HepG2 (cell line): Measurements from ENCODE around the gene LCN2. TPM values are rescaled to one million over a fixed set of nuclear protein-coding genes. Genes with fewer than 3 reads are reported as not detected.
A peak's percentile ranks its signal among the peaks of the same experiment; 100 is the strongest.

Experiments
- ATAC-seq: fragments of 200-7000 bp; cut with Tn5 transposase; 3 replicates; pipeline ENCODE4 v1.9.1; 2020; ENCODE audit warnings: mild to moderate bottlenecking, moderate library complexity
- BruUV-seq: library from RNA; stranded (reverse); fragments of 400-500 nt; replicated peaks from 2 replicates; lab custom pipeline; 2021; lab: Mats Ljungman, UMichigan
- CTCF ChIA-PET: fragments of 300-600 bp; formaldehyde crosslinking; extraction: SDS; loops from one replicate; lab custom pipeline; 2021; ENCODE audit warnings: low total read pairs, inconsistent platforms, low intra/inter-chr PET ratio; lab: Yijun Ruan, JAX
- POLR2A ChIA-PET: fragments of 350-600 bp; sonication (Branson Sonifier 250); formaldehyde crosslinking; loops from one replicate; lab custom pipeline; 2020; ENCODE audit warnings: antibody characterized with exemption, inconsistent platforms; lab: Yijun Ruan, JAX
- DNase-seq: peaks from one replicate; pipeline ENCODE4 v3.0.0-alpha.2; 2015; ENCODE audit warnings: low spot score
- FAIRE-seq: peaks from 3 replicates; lab custom pipeline; 2011; peaks lifted over from hg19 to GRCh38; lab: Jason Lieb, UNC
- H2AFZ ChIP-seq: one replicate; pipeline ENCODE4 v1.6.1; 2011; ENCODE audit warnings: low read length, inconsistent platforms
- H3K27ac ChIP-seq: fragments of 300-600 bp; 3 replicates; pipeline ENCODE4 v1.8.0; 2011; ENCODE audit warnings: mixed run types, mild to moderate bottlenecking, mixed read lengths, low read length, inconsistent platforms; ENCODE audit not compliant: insufficient read depth; ENCODE audit errors: extremely low read length
- H3K27me3 ChIP-seq, 2 experiments: fragments of 200-600 bp in 1 of 2; 2 replicates in 1 of 2; 3 replicates in 1 of 2; pipeline versions ENCODE4 v1.6.0 to v1.8.0; 2011; ENCODE audit warnings: low read length in 2 of 2, mild to moderate bottlenecking in 2 of 2, moderate library complexity in 2 of 2, inconsistent platforms in 1 of 2; ENCODE audit not compliant: insufficient read depth in 2 of 2, control insufficient read depth in 1 of 2
- H3K36me3 ChIP-seq, 2 experiments: fragments of 200-600 bp in 1 of 2; replicated peaks in 1 of 2; 2 replicates in 1 of 2; 3 replicates in 1 of 2; pipeline versions ENCODE4 v1.5.1 to v1.8.0; 2011; ENCODE audit warnings: low read length in 2 of 2, inconsistent platforms in 1 of 2; ENCODE audit not compliant: insufficient read depth in 2 of 2, control insufficient read depth in 1 of 2
- H3K4me1 ChIP-seq: 2 replicates; pipeline ENCODE4 v1.5.1; 2012; ENCODE audit warnings: low read length, inconsistent platforms; ENCODE audit not compliant: insufficient read depth
- H3K4me2 ChIP-seq: 2 replicates; pipeline ENCODE4 v1.6.0; 2011; ENCODE audit warnings: low read depth, low read length, inconsistent platforms
- H3K4me3 ChIP-seq, 3 experiments: fragments of 200-600 bp in 1 of 3; sonication (generic), shearing (Covaris generic) in 1 of 3; replicated peaks in 1 of 3; 2 replicates each; pipeline ENCODE4 v1.5.1; 2011 to 2016; ENCODE audit warnings: low read length in 3 of 3, inconsistent platforms in 2 of 3, low read depth in 2 of 3, mild to moderate bottlenecking in 2 of 3, control low read depth in 1 of 3, mixed read lengths in 1 of 3; ENCODE audit not compliant: insufficient read depth in 1 of 3
- H3K79me2 ChIP-seq: one replicate; pipeline ENCODE4 v1.6.1; 2011; ENCODE audit warnings: low read length, inconsistent platforms; ENCODE audit not compliant: insufficient read depth
- H3K9ac ChIP-seq: 2 replicates; pipeline ENCODE4 v1.6.0; 2011; ENCODE audit warnings: mild to moderate bottlenecking, low read depth, low read length, inconsistent platforms; ENCODE audit not compliant: insufficient read depth
- H3K9me3 ChIP-seq: 2 replicates; pipeline ENCODE4 v1.5.1; 2012; ENCODE audit warnings: mild to moderate bottlenecking, low read length
- H4K20me1 ChIP-seq: 2 replicates; pipeline ENCODE4 v1.6.0; 2011; ENCODE audit warnings: inconsistent platforms, mild to moderate bottlenecking, low read length, moderate library complexity; ENCODE audit not compliant: insufficient read depth
- ATF7-NPFF ChIP-seq: sonication (generic); formaldehyde crosslinking; IDR thresholded peaks from 2 replicates; pipeline ENCODE4 v1.8.1; 2023; ENCODE audit warnings: mild to moderate bottlenecking, low read depth, missing genetic modification reagents, moderate library complexity
- CSRNP1 ChIP-seq: sonication (generic); formaldehyde crosslinking; IDR thresholded peaks from 2 replicates; pipeline ENCODE4 v1.8.1; 2023; ENCODE audit warnings: mild to moderate bottlenecking, missing genetic modification reagents
- REST ChIP-seq, 2 experiments: IDR thresholded peaks; 2 replicates each; pipeline ENCODE4 v1.6.1; 2011 to 2012; ENCODE audit warnings: low read length in 2 of 2, borderline replicate concordance in 1 of 2, low read depth in 1 of 2, mild to moderate bottlenecking in 1 of 2, moderate library complexity in 1 of 2
- SNAI1 ChIP-seq: sonication (generic); formaldehyde crosslinking; IDR thresholded peaks from 2 replicates; pipeline ENCODE4 v1.5.0; 2020; ENCODE audit warnings: mild to moderate bottlenecking, missing genetic modification reagents, borderline replicate concordance
- SP5 ChIP-seq: IDR thresholded peaks from 2 replicates; pipeline ENCODE4 v1.6.1; 2016; ENCODE audit warnings: low read depth, borderline replicate concordance
- TAF15 ChIP-seq: fragments of 200-400 bp; formaldehyde crosslinking; IDR thresholded peaks from one replicate; pipeline ENCODE4 v1.6.1; 2018; ENCODE audit warnings: mild to moderate bottlenecking, low read depth, low read length; ENCODE audit not compliant: poor library complexity, severe bottlenecking
- THAP7 ChIP-seq: sonication (generic); formaldehyde crosslinking; IDR thresholded peaks from 2 replicates; pipeline ENCODE4 v1.8.1; 2023; ENCODE audit warnings: mild to moderate bottlenecking, missing genetic modification reagents
- TIGD3 ChIP-seq: sonication (generic); formaldehyde crosslinking; IDR thresholded peaks from 2 replicates; pipeline ENCODE4 v1.5.1; 2020; ENCODE audit warnings: mild to moderate bottlenecking, missing genetic modification reagents, borderline replicate concordance
- ZBTB38 ChIP-seq: sonication (generic); formaldehyde crosslinking; IDR thresholded peaks from 2 replicates; pipeline ENCODE4 v1.5.1; 2020; ENCODE audit warnings: mild to moderate bottlenecking, missing genetic modification reagents
- ZNF329 ChIP-seq: sonication (generic); formaldehyde crosslinking; IDR thresholded peaks from 2 replicates; pipeline ENCODE4 v1.9.0; 2021; ENCODE audit warnings: low read depth, mild to moderate bottlenecking, missing genetic modification reagents
- ZNF34 ChIP-seq: sonication (generic); formaldehyde crosslinking; IDR thresholded peaks from 2 replicates; pipeline ENCODE4 v1.4.0; 2020; ENCODE audit warnings: mild to moderate bottlenecking, missing genetic modification reagents, borderline replicate concordance
- ZNF451 ChIP-seq: sonication (generic); formaldehyde crosslinking; IDR thresholded peaks from 2 replicates; pipeline ENCODE4 v1.5.0; 2020; ENCODE audit warnings: mild to moderate bottlenecking, missing genetic modification reagents
- ZNF776 ChIP-seq: sonication (generic); formaldehyde crosslinking; IDR thresholded peaks from 2 replicates; pipeline ENCODE4 v1.4.0; 2020; ENCODE audit warnings: mild to moderate bottlenecking, missing genetic modification reagents
- WGBS: methylation state at CpG from one replicate; pipeline ENCODE4 v1.1.6; 2017; ENCODE audit warnings: low lambda C conversion rate; 5-methylcytosine and 5-hydroxymethylcytosine counted together
- in situ Hi-C: cut with HindIII; loops from 2 replicates; pipeline ENCODE4 v1.10.0; 2017; ENCODE audit warnings: low pct_unique_long_range_greater_than_20kb; ENCODE audit not compliant: extremely low pct_ligation_motif_present
- intact Hi-C: fragments of 100-400 bp; cut with micrococcal nuclease; formaldehyde crosslinking; loops from one replicate; pipeline ENCODE4 v1.10.0; 2022; ENCODE audit not compliant: unreplicated experiment
- polyA plus RNA-seq, 8 experiments: library from polyadenylated mRNA; depleted of rRNA in 3 of 8; stranded (reverse) in 7 of 8; unstranded in 1 of 8; fragments of >200 nt; fragmentation: Illumina TruSeq in 4 of 8; extraction: Trizol in 4 of 8; gene quantifications; 2 replicates each; pipeline versions ENCODE4 v1.2.1 to v1.2.3, GENCODE V29; 2011 to 2016; ENCODE audit warnings: low read depth in 4 of 8, missing spikeins in 1 of 8, mixed read lengths in 1 of 8; ENCODE audit not compliant: insufficient read depth in 1 of 8
- total RNA-seq, 5 experiments: library from RNA; depleted of rRNA; stranded (reverse); fragments of >200 nt; fragmentation: Illumina TruSeq; extraction: Trizol; gene quantifications; 2 replicates each; pipeline ENCODE4 v1.2.3, GENCODE V29; 2016; ENCODE audit warnings: low read depth in 1 of 5

The LCN2 gene
- total and polyA plus RNA-seq, 2 of the 13 experiments (the other 11 are each of a cell fraction or from before 2014, with no cell fraction given): 0.38 to 1.4 TPM

- TSS peak; percentile 48 for BruUV-seq
- peak overlapping the region in 2 of 3 experiments; percentile 6 to 49; a peak in 3 of 6 replicates for H3K4me3 ChIP-seq
- peak; percentile 2; the same call in 1 of the 3 replicates for ATAC-seq
- H2AFZ ChIP-seq: no peak overlapping the region
- no peaks in the 10 kb centered on the region for H3K9me3 ChIP-seq
- no peaks in the 10 kb centered on the region for H3K27me3 ChIP-seq
- H3K27ac ChIP-seq: peak overlapping the region; percentile 88
- intact Hi-C loops: loop anchor here (1.0 to 10.0 kb wide), 3 partner anchors 11 to 170 kb away; no protein-coding TSS in a partner anchor
- DNase-seq: no peak
- H3K79me2 ChIP-seq: no peaks in the 10 kb centered on the region
- ChIA-PET POLR2A (interaction anchor here (1.0 to 4.8 kb wide), 5 partner anchors 11 to 47 kb away, joined by 3 to 40 read pairs (median 4); partner anchors contain the start of genes NAIF1 and SLC25A25), CTCF (no interaction called here)
- peak overlapping the region; percentile 57 for H3K4me2 ChIP-seq
- in situ Hi-C loops: no loop called here
- FAIRE-seq: no peak
- WGBS: 77% methylated on average over 23 of the region's 29 CpGs
- no peaks in the 10 kb centered on the region for H4K20me1 ChIP-seq
- H3K36me3 ChIP-seq: no peaks in the 10 kb centered on the region; a peak in 1 of 5 replicates
- peaks cover 75% of the 10 kb centered on the region for H3K4me1 ChIP-seq
- peak overlapping the region; percentile 57 for H3K9ac ChIP-seq
- TF ChIP-seq ZBTB38 (peak; percentile 71; the same call in 1 of the 2 replicates), ZNF34 (CRISPR knock-in tag) (0 out of 2 replicates have a peak, but pooled peaks have one; percentile 9), TIGD3 (CRISPR knock-in tag) (0 out of 2 replicates have a peak, but pooled peaks have one; percentile 25), ZNF776 (CRISPR knock-in tag) (0 out of 2 replicates have a peak, but pooled peaks have one; percentile 63), ZNF451 (CRISPR knock-in tag) (peak; percentile 23; the same call in 1 of the 2 replicates), THAP7 (peak; percentile 44; the same call in 1 of the 2 replicates), ZNF329 (0 out of 2 replicates have a peak, but pooled peaks have one; percentile 60), TAF15 (no peak), ATF7-NPFF (CRISPR knock-in tag) (0 out of 2 replicates have a peak, but pooled peaks have one; percentile 19), SP5 (CRISPR knock-in tag) (no peak), REST (IDR thresholded peaks at IDR 0.05; ENCODE audit: borderline replicate concordance in 1 of 2, low read depth in 1 of 2, low read length in 2 of 2) (no peak), CSRNP1 (peak; percentile 4; the same call in 1 of the 2 replicates), SNAI1 (no peak)
Measured at GRCh38 chr9:128114326-128115186, 34.7 kb upstream of the LCN2 start.
